ENCODE results near the gene EDNRA.

EDNRA gene

GRCh38 chr4:147465461-147465860 lies 15.4 kb upstream of the EDNRA start:
- no peak overlapping the region for H2BK5ac ChIP-seq (ENCODE audit: low read length)
- H3K27ac ChIP-seq (replicated peaks; ENCODE audit: low read length), result no peak overlapping the region
- H3K27me3 ChIP-seq (ENCODE audit: control insufficient read depth in 3 of 3, insufficient read depth in 3 of 3, low read depth in 1 of 3, low read length in 3 of 3), result no peaks in the 10 kb centered on the region
- H3K9ac ChIP-seq (ENCODE audit: low read depth, low read length, poor library complexity), result no peak overlapping the region
- WGBS, 2 donors (ENCODE audit: extremely low coverage in 2 of 2, insufficient read length in 2 of 2, insufficient replicate concordance in 1 of 2), result no CpG with 5 or more reads among the region's 2 CpGs
- H3K18ac ChIP-seq (ENCODE audit: low read length), result no peak overlapping the region
- H3K4me2 ChIP-seq (ENCODE audit: insufficient read depth, low read length, poor library complexity, severe bottlenecking), result no peak overlapping the region
- H3K4me1 ChIP-seq (ENCODE audit: control insufficient read depth in 2 of 2, insufficient read depth in 1 of 2, low read depth in 1 of 2, low read length in 2 of 2), result no peaks in the 10 kb centered on the region
- H2BK120ac ChIP-seq (ENCODE audit: low read depth, low read length), result no peak overlapping the region
- H3K23ac ChIP-seq (ENCODE audit: low read depth, low read length, poor library complexity), result no peak overlapping the region
- no peak overlapping the region for H2BK15ac ChIP-seq (ENCODE audit: low read length)
- H4K8ac ChIP-seq (ENCODE audit: low read depth, low read length), result no peak overlapping the region
- H3K9me3 ChIP-seq (replicated peaks in 1 of 2; ENCODE audit: control insufficient read depth in 2 of 2, insufficient read depth in 1 of 2, low read depth in 1 of 2, low read length in 2 of 2), result peaks cover 0 to 5% of the 10 kb centered on the region in 2 donors
- H4K91ac ChIP-seq (ENCODE audit: low read depth, low read length, poor library complexity), result no peak overlapping the region
- DNase-seq (ENCODE audit: low spot score), result no peak
- no peaks in the 10 kb centered on the region for H3K79me1 ChIP-seq (ENCODE audit: low read depth, low read length)
- H3K4me3 ChIP-seq (ENCODE audit: low read length in 2 of 2), result no peak overlapping the region
- no peaks in the 10 kb centered on the region for H3K36me3 ChIP-seq (replicated peaks in 1 of 2; ENCODE audit: control insufficient read depth in 2 of 2, insufficient read depth in 2 of 2, low read length in 2 of 2)
- no peak overlapping the region for H3K14ac ChIP-seq (ENCODE audit: low read length)
- no peak overlapping the region for H2AFZ ChIP-seq (ENCODE audit: low read length)
- H2BK12ac ChIP-seq (ENCODE audit: low read length), result no peak overlapping the region
- no peak overlapping the region for H3K4ac ChIP-seq (ENCODE audit: low read length)
- no peak overlapping the region for H2AK5ac ChIP-seq (ENCODE audit: low read depth, low read length)

DNA sequence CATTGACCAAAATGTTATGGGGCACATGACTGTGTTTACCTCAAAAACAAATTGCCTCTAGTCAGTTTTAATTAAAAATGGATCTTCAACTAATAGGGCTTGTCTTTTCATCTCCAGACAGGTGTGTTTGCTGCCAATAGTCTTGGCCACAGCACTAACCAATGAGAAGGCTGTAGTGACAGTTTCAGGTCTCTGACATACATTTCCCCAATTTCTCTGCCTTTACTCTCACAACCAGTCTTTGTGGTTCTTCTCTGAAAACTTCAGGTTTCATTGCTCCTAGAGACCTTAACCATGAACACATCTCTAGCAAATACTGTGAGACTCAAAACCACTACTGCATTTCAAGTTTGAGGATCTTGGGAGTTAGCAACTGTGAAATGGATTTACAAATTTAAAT lies 3.5 kb upstream of the EDNRA start:
- no peaks in the 10 kb centered on the region for H3K79me1 ChIP-seq (ENCODE audit: low read depth, low read length)
- peaks cover 0 to 39% (median 3%) of the 10 kb centered on the region in 3 experiments for H3K27me3 ChIP-seq (ENCODE audit: control insufficient read depth in 3 of 3, insufficient read depth in 3 of 3, low read depth in 1 of 3, low read length in 3 of 3)
- DNase-seq (ENCODE audit: low spot score), result no peak
- no peak overlapping the region for H3K27ac ChIP-seq (replicated peaks; ENCODE audit: low read length)
- no peak overlapping the region for H3K14ac ChIP-seq (ENCODE audit: low read length)
- no peak overlapping the region for H3K9ac ChIP-seq (ENCODE audit: low read depth, low read length, poor library complexity)
- H3K4me3 ChIP-seq (ENCODE audit: low read length in 2 of 2), result no peak overlapping the region
- H3K4ac ChIP-seq (ENCODE audit: low read length), result no peak overlapping the region
- no peak overlapping the region for H4K8ac ChIP-seq (ENCODE audit: low read depth, low read length)
- H2BK120ac ChIP-seq (ENCODE audit: low read depth, low read length), result no peak overlapping the region
- H3K4me1 ChIP-seq (ENCODE audit: control insufficient read depth in 2 of 2, insufficient read depth in 1 of 2, low read depth in 1 of 2, low read length in 2 of 2), result no peaks in the 10 kb centered on the region
- no peak overlapping the region for H2BK12ac ChIP-seq (ENCODE audit: low read length)
- no peaks in the 10 kb centered on the region for H3K9me3 ChIP-seq (replicated peaks in 1 of 2; ENCODE audit: control insufficient read depth in 2 of 2, insufficient read depth in 1 of 2, low read depth in 1 of 2, low read length in 2 of 2)
- no peak overlapping the region for H3K23ac ChIP-seq (ENCODE audit: low read depth, low read length, poor library complexity)
- H2AK5ac ChIP-seq (ENCODE audit: low read depth, low read length), result no peak overlapping the region
- no peaks in the 10 kb centered on the region for H3K36me3 ChIP-seq (replicated peaks in 1 of 2; ENCODE audit: control insufficient read depth in 2 of 2, insufficient read depth in 2 of 2, low read length in 2 of 2)
- no peak overlapping the region for H3K18ac ChIP-seq (ENCODE audit: low read length)
- H2BK15ac ChIP-seq (ENCODE audit: low read length), result no peak overlapping the region
- H4K91ac ChIP-seq (ENCODE audit: low read depth, low read length, poor library complexity), result no peak overlapping the region
- H3K4me2 ChIP-seq (ENCODE audit: insufficient read depth, low read length, poor library complexity, severe bottlenecking), result no peak overlapping the region
- H2AFZ ChIP-seq (ENCODE audit: low read length), result no peak overlapping the region
- no peak overlapping the region for H2BK5ac ChIP-seq (ENCODE audit: low read length)

- H2AK5ac ChIP-seq (ENCODE audit: low read depth, low read length), result no peak overlapping the region
- WGBS, 2 donors (ENCODE audit: extremely low coverage in 2 of 2, insufficient read length in 2 of 2, insufficient replicate concordance in 1 of 2), result no CpG with 5 or more reads among the region's 2 CpGs
- no peak overlapping the region for H2AFZ ChIP-seq (ENCODE audit: low read length)
- H3K18ac ChIP-seq (ENCODE audit: low read length), result no peak overlapping the region
- H3K4ac ChIP-seq (ENCODE audit: low read length), result no peak overlapping the region
- H3K9ac ChIP-seq (ENCODE audit: low read depth, low read length, poor library complexity), result no peak overlapping the region
- no peak overlapping the region for H2BK120ac ChIP-seq (ENCODE audit: low read depth, low read length)
- H2BK15ac ChIP-seq (ENCODE audit: low read length), result no peak overlapping the region
- no peak for DNase-seq (ENCODE audit: low spot score)
- H3K4me1 ChIP-seq (ENCODE audit: control insufficient read depth in 2 of 2, insufficient read depth in 1 of 2, low read depth in 1 of 2, low read length in 2 of 2), result no peaks in the 10 kb centered on the region
- H3K23ac ChIP-seq (ENCODE audit: low read depth, low read length, poor library complexity), result no peak overlapping the region
- no peak overlapping the region for H2BK12ac ChIP-seq (ENCODE audit: low read length)
- H4K91ac ChIP-seq (ENCODE audit: low read depth, low read length, poor library complexity), result no peak overlapping the region
- no peak overlapping the region for H3K4me3 ChIP-seq (ENCODE audit: low read length in 2 of 2)
- no peak overlapping the region for H3K14ac ChIP-seq (ENCODE audit: low read length)
- H3K4me2 ChIP-seq (ENCODE audit: insufficient read depth, low read length, poor library complexity, severe bottlenecking), result no peak overlapping the region
- no peaks in the 10 kb centered on the region for H3K79me1 ChIP-seq (ENCODE audit: low read depth, low read length)
- H4K8ac ChIP-seq (ENCODE audit: low read depth, low read length), result no peak overlapping the region
- no peak overlapping the region for H2BK5ac ChIP-seq (ENCODE audit: low read length)
- no peaks in the 10 kb centered on the region for H3K36me3 ChIP-seq (replicated peaks in 1 of 2; ENCODE audit: control insufficient read depth in 2 of 2, insufficient read depth in 2 of 2, low read length in 2 of 2)
- no peak overlapping the region for H3K27ac ChIP-seq (replicated peaks; ENCODE audit: low read length)
- H3K9me3 ChIP-seq (replicated peaks in 1 of 2; ENCODE audit: control insufficient read depth in 2 of 2, insufficient read depth in 1 of 2, low read depth in 1 of 2, low read length in 2 of 2), result no peaks in the 10 kb centered on the region
- peaks cover 0 to 45% (median 3%) of the 10 kb centered on the region in 3 experiments for H3K27me3 ChIP-seq (ENCODE audit: control insufficient read depth in 3 of 3, insufficient read depth in 3 of 3, low read depth in 1 of 3, low read length in 3 of 3)
Measured at GRCh38 chr4:147479376-147479775, 1.5 kb upstream of the EDNRA start.

DNA sequence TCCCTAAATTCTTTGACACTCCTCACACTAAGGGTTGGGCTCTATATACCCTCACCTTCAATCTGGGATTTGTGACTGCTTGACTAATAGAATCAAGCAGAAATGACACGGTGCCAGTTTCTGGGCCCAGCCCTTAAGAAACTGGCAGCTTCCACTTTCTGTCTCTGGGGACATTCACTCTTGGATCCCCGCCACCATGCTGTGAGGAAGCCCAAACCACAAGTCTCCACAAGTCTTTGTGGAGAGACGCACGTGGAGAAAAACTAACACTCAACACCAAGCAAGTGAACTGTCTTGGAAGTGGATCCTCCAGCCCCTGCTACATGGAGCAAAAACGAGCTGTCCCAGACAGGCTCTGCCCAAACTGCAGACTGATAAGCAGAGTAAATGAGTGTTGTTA lies 1.1 kb upstream of the EDNRA start:
- Histone ChIP-seq H3K4me3 (ENCODE audit: low read length in 2 of 2) (no peak overlapping the region), H3K79me1 (ENCODE audit: low read depth, low read length) (no peaks in the 10 kb centered on the region)

More for the DNA sequence above, 1.1 kb upstream of the EDNRA start:
- H3K4ac ChIP-seq (ENCODE audit: low read length), result no peak overlapping the region
- no CpG with 5 or more reads among the region's 5 CpGs for WGBS, 2 donors (ENCODE audit: extremely low coverage in 2 of 2, insufficient read length in 2 of 2, insufficient replicate concordance in 1 of 2)
- H3K27ac ChIP-seq (replicated peaks; ENCODE audit: low read length), result no peak overlapping the region
- H2BK12ac ChIP-seq (ENCODE audit: low read length), result no peak overlapping the region
- H4K8ac ChIP-seq (ENCODE audit: low read depth, low read length), result no peak overlapping the region
- H3K4me1 ChIP-seq (ENCODE audit: control insufficient read depth in 2 of 2, insufficient read depth in 1 of 2, low read depth in 1 of 2, low read length in 2 of 2), result no peaks in the 10 kb centered on the region
- no peak overlapping the region for H3K18ac ChIP-seq (ENCODE audit: low read length)
- no peaks in the 10 kb centered on the region for H3K36me3 ChIP-seq (replicated peaks in 1 of 2; ENCODE audit: control insufficient read depth in 2 of 2, insufficient read depth in 2 of 2, low read length in 2 of 2)
- no peak overlapping the region for H4K91ac ChIP-seq (ENCODE audit: low read depth, low read length, poor library complexity)
- DNase-seq (ENCODE audit: low spot score), result no peak
- no peak overlapping the region for H3K23ac ChIP-seq (ENCODE audit: low read depth, low read length, poor library complexity)
- no peak overlapping the region for H2AFZ ChIP-seq (ENCODE audit: low read length)
- peaks cover 0 to 45% (median 3%) of the 10 kb centered on the region in 3 experiments for H3K27me3 ChIP-seq (ENCODE audit: control insufficient read depth in 3 of 3, insufficient read depth in 3 of 3, low read depth in 1 of 3, low read length in 3 of 3)
- H2BK120ac ChIP-seq (ENCODE audit: low read depth, low read length), result no peak overlapping the region
- no peak overlapping the region for H2BK15ac ChIP-seq (ENCODE audit: low read length)
- no peak overlapping the region for H3K14ac ChIP-seq (ENCODE audit: low read length)
- H3K9ac ChIP-seq (ENCODE audit: low read depth, low read length, poor library complexity), result no peak overlapping the region
- H2BK5ac ChIP-seq (ENCODE audit: low read length), result no peak overlapping the region
- no peaks in the 10 kb centered on the region for H3K9me3 ChIP-seq (replicated peaks in 1 of 2; ENCODE audit: control insufficient read depth in 2 of 2, insufficient read depth in 1 of 2, low read depth in 1 of 2, low read length in 2 of 2)
- no peak overlapping the region for H3K4me2 ChIP-seq (ENCODE audit: insufficient read depth, low read length, poor library complexity, severe bottlenecking)
- H2AK5ac ChIP-seq (ENCODE audit: low read depth, low read length), result no peak overlapping the region
